ENCODE results near the gene APOLD1. TPM values are rescaled to one million over a fixed set of nuclear protein-coding genes. Genes with fewer than 3 reads are reported as not detected.

The APOLD1 gene
- total and polyA plus RNA-seq, 2 experiments from 2014 or later, result 4.0 to 14.2 TPM

DNA sequence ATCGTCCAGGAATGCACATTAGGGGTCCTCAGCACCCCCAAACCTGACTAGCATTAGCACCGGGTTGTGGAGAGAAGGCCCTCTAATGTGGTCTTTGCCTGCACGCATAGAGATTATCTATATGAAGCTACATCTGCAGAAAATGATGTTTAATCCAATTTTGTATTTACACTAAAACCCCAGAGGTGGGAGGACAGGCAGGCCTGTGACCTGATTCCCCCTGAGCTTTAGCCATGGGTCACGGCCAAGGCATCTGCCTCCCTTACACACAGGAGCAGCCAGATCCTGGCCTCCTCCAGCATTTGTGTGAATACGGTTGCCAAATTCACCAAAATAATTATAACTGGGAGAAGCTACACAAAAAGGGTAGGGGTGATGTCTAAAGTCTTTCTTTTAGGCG is 7.0 kb downstream of the APOLD1 start:
- TF ChIP-seq, protein P1, sequence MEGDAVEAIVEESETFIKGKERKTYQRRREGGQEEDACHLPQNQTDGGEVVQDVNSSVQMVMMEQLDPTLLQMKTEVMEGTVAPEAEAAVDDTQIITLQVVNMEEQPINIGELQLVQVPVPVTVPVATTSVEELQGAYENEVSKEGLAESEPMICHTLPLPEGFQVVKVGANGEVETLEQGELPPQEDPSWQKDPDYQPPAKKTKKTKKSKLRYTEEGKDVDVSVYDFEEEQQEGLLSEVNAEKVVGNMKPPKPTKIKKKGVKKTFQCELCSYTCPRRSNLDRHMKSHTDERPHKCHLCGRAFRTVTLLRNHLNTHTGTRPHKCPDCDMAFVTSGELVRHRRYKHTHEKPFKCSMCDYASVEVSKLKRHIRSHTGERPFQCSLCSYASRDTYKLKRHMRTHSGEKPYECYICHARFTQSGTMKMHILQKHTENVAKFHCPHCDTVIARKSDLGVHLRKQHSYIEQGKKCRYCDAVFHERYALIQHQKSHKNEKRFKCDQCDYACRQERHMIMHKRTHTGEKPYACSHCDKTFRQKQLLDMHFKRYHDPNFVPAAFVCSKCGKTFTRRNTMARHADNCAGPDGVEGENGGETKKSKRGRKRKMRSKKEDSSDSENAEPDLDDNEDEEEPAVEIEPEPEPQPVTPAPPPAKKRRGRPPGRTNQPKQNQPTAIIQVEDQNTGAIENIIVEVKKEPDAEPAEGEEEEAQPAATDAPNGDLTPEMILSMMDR (IDR thresholded peaks at IDR 0.05; ENCODE audit: low read depth, low read length), result no peak
- H3K27ac ChIP-seq, result peak overlapping the region; percentile 96
- no peaks in the 10 kb centered on the region for H3K27me3 ChIP-seq
- H3K4me1 ChIP-seq (ENCODE audit: low read depth), result peaks cover 24% of the 10 kb centered on the region
- no peaks in the 10 kb centered on the region for H3K9me3 ChIP-seq (ENCODE audit: low read depth)
- no peak overlapping the region for H3K4me3 ChIP-seq
- DNase-seq (ENCODE audit: low read depth in 1 of 2, low spot score in 1 of 2), result no peak
- H3K36me3 ChIP-seq, result no peaks in the 10 kb centered on the region

DNA sequence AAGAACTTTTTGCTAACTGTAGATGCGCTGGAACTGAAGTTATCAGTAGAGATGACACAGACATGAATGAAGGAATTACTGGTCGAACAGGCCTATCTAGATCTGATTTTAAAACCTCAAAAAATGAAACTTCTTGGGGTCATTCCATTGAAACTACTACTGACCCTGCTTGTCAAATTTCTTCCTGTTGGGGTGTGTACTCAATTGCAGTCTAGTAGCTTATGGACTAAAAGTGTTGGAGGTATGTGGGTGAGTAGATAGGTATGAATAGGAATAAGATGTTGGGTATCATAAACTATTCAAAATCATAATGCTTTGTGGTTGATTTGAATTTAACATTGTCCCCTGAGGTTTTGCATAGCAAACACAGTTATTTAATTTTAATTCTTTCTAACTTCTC is 9.2 kb downstream of the APOLD1 start:
- H3K9me3 ChIP-seq (ENCODE audit: low read depth), result no peaks in the 10 kb centered on the region
- DNase-seq (ENCODE audit: low read depth in 1 of 2, low spot score in 1 of 2), result no peak
- no peak overlapping the region for H3K27ac ChIP-seq
- no peaks in the 10 kb centered on the region for H3K27me3 ChIP-seq
- TF ChIP-seq, protein P1 (IDR thresholded peaks at IDR 0.05; ENCODE audit: low read depth, low read length), result no peak
- no peaks in the 10 kb centered on the region for H3K36me3 ChIP-seq
- peaks cover 17% of the 10 kb centered on the region for H3K4me1 ChIP-seq (ENCODE audit: low read depth)
- no peak overlapping the region for H3K4me3 ChIP-seq

DNA sequence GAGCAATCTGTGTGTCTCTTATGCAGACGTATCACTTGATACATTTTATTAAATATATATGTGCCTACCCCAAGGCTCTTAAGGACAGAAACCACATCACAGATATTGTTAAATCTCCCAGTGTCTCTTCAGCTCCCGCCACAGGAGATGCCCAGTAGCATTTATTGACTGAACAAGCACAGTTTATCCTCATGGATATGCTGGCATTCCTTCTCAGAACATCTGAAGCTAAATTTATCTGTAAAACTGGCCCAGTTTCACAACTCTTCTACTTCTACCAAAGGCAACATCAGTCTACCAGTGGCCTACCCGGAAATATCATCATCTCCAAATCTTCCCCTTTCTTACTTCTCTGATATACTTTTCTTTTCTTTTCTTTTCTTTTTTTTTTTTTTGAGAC is 10.7 kb downstream of the APOLD1 start:
- Histone ChIP-seq H3K27ac (no peak overlapping the region), H3K4me3 (no peak overlapping the region), H3K9me3 (ENCODE audit: low read depth) (no peaks in the 10 kb centered on the region), H3K27me3 (no peaks in the 10 kb centered on the region), H3K36me3 (no peaks in the 10 kb centered on the region), H3K4me1 (ENCODE audit: low read depth) (peaks cover 15% of the 10 kb centered on the region)
- TF ChIP-seq, protein P1 (IDR thresholded peaks at IDR 0.05; ENCODE audit: low read depth, low read length), result no peak
- DNase-seq (ENCODE audit: low read depth in 1 of 2, low spot score in 1 of 2), result no peak

DNA sequence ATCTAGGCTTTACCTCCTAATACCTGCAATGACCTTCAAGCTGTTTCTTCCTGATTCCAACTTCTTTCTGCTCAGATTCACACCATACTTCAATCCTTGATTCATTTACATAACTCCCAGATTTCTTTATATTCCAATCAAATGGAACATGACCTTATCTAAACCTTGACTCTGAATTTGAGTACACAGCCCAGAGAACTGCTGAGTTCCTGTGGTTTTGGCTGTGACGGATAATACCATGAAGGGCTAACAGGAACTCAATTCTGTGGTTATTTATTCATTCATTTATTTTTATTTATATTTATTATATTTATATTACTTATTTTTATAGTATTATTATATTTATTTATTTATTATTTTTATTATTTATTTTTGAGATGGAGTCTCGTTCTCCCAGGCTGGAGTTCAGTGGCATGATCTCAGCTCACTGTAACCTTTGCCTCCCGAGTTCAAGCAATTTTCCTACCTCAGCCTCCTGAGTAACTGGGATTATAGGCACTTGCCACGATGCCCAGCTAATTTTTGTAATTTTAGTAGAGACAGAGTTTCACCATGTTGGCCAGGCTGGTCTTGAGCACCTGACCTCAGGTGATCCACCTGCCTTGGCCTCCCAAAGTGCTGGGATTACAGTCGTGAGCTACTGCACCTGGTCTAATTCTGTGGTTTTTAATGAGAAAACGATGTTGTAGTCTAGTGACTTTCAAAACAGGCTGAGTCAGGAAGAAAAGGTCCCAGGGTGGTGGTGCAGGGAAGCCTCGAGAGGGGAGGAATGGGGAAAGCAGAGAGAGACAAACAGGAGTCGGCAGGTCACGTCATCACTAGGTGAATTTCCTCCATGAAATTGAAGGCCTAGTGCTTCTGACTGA is 11.7 kb downstream of the APOLD1 start:
- H3K4me3 ChIP-seq, result no peak overlapping the region
- TF ChIP-seq, protein P1 (IDR thresholded peaks at IDR 0.05; ENCODE audit: low read depth, low read length), result no peak
- H3K9me3 ChIP-seq (ENCODE audit: low read depth), result no peaks in the 10 kb centered on the region
- H3K27ac ChIP-seq, result no peak overlapping the region
- H3K36me3 ChIP-seq, result no peaks in the 10 kb centered on the region
- no peaks in the 10 kb centered on the region for H3K27me3 ChIP-seq
- H3K4me1 ChIP-seq (ENCODE audit: low read depth), result peaks cover 5% of the 10 kb centered on the region
- peak in 1 of 2 donors; percentile 54 for DNase-seq (ENCODE audit: low read depth in 1 of 2, low spot score in 1 of 2)

DNA sequence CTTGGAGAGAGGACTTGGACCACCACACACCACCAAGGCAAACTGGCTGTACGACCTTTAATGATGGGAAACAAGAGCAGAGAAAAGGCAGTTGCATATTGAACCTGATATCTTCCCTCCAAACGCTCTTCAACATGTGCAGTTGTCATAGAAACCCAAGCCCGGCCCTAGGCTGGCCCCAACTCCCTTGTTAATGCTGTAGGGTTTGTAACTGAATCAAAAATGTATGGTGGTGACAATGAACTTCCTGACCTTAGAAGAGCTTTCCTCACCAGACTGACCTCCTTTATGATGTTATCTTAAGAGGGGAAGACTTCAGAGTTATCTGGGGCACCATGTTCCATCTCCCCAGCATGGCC is 12.3 kb downstream of the APOLD1 start:
- no peaks in the 10 kb centered on the region for H3K36me3 ChIP-seq
- TF ChIP-seq, protein P1 (IDR thresholded peaks at IDR 0.05; ENCODE audit: low read depth, low read length), result no peak
- no peaks in the 10 kb centered on the region for H3K9me3 ChIP-seq (ENCODE audit: low read depth)
- no peak for DNase-seq (ENCODE audit: low read depth in 1 of 2, low spot score in 1 of 2)
- H3K27me3 ChIP-seq, result no peaks in the 10 kb centered on the region
- H3K4me1 ChIP-seq (ENCODE audit: low read depth), result no peaks in the 10 kb centered on the region
- H3K4me3 ChIP-seq, result no peak overlapping the region
- H3K27ac ChIP-seq, result no peak overlapping the region

Data from cardiac muscle cell (in vitro differentiated cells and primary cell).